HG03025 (cell line): ENCODE measurements around the gene STX16.

ENCODE experiments used
- ATAC-seq: cut with Tn5 transposase; IDR thresholded peaks from one replicate; pipeline ENCODE4 v1.9.1; 2021; ENCODE audit warnings: mild to moderate bottlenecking, moderate library complexity; ENCODE audit not compliant: unreplicated experiment, low FRiP score

The STX16 gene, protein sequence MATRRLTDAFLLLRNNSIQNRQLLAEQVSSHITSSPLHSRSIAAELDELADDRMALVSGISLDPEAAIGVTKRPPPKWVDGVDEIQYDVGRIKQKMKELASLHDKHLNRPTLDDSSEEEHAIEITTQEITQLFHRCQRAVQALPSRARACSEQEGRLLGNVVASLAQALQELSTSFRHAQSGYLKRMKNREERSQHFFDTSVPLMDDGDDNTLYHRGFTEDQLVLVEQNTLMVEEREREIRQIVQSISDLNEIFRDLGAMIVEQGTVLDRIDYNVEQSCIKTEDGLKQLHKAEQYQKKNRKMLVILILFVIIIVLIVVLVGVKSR

DNA sequence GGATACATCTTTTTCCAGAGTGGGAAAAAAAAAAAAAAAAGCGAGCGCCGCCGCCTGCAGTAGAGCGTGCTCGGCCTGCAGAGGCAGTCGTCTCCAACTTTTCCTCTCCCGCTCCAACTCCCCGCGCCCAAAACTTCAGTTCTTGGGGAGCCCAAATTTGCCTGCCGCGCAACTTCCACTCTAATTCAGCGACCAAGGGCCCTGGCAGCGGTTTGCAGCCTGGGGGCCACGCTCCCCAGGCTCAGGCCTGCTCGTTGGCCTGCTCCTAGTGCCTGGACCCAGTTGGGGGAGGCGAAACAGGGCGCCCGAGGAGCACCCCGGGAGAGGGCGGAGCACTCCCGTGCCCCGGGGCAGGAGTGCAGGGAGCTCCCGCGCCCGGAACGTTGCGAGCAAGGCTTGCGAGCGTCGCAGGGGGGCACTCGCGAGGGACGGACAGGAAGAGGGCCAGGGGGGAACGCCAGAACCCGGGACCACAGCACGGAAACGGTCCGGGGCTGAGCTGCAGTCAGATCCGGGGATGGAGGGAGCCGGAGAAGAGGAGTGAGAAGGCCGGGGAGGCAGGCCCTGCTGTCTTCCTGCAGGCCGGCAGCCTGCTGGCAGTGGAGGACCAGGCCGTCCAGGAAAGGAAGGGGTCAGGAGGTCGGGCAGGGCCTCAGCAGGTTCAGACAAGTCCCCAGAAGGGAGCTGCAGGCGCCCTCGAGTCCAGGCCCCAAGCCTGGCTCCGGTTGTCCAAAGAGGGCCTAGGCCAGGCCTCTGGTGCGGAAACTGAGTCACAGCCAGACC lies at the start of gene STX16:
STX16 (plus strand) TSS at position 508 of the 783 bp plus-strand sequence. CDS start 724 bp downstream, outside the sequence.
- peak; percentile 66 for ATAC-seq

GRCh38 chr20:58602124-58602523 lies 49.0 kb upstream of the STX16 start:
- ATAC-seq, result no peak

DNA sequence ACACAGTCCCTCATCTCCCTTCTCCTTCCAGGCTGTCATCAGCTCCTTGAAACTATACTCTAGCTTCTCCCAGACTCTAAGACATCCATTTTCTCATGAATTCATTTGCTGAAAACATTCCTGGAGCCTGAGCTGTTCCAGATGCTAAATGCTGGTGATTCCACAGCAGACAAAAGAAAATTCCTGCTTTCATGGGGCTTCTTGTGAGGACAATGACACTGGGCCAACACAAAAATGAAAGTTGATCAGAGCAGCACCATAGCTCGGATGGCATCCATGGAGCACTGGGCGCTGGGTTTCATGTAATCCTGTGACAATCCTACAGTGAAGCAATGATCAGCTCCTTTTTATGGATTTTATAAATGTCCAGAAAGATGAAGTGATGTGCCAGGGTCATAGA lies 47.4 kb upstream of the STX16 start:
- no peak for ATAC-seq

DNA sequence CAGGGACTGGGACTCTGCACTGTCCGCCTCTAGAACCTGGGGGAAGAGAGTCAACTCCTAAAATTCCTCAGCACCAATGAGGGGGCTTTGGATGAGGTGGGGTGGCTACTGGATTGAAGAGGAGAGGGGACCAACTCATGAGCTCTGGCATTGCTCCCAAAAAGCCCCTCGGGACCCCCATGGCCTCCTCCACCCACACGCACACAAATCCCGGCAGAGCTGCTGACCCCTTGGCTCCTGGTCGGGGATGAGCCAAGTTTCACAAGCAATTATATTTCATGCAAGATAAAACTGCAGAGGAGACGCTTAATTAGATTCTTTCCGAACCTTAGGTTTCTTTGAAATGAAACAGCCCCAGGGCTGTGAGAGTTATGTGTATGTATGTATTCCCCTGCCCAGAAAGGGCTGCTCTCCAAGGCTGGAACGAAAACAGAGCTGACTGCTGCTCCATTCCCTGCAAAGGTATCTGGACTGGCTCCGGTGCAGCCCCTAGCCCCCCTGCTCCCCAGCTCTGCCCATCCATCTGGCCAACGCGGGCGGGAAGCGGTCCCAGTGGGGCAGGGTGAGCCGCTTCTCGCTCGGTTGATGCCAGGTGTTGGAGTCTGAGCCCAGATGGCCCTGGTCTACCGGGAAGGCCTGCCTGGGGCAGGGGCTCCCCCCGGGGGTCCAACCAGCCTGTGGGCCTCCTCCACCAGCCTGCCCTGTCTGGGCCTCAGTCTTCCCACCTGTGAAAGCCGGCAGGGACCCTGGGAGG lies 46.8 kb upstream of the STX16 start:
- no peak for ATAC-seq

GRCh38 chr20:58605292-58606065 lies 45.6 kb upstream of the STX16 start:
- ATAC-seq, result no peak

DNA sequence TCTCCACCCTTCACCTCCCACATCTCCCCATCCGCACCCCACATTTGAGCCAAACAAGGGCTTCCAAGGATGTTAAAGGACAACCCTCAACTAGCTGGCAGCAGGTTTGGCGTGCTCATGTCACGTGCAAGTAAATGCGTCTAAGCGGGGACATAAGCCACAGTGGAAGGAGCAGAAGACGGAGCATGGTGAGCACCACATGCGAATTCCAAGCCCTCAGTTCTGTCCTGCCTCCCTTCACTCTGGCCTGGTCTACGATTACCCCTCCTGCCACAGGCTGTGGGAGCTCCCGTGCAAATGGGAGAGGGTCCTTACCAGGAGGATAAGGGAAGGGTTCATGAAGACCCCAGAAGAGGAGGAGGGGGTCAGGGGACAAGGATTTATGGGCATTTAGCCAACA lies 44.9 kb upstream of the STX16 start:
- no peak for ATAC-seq

- no peak for ATAC-seq
These were observed 42.8 kb upstream of the STX16 start for GRCh38 chr20:58608096-58608840.

DNA sequence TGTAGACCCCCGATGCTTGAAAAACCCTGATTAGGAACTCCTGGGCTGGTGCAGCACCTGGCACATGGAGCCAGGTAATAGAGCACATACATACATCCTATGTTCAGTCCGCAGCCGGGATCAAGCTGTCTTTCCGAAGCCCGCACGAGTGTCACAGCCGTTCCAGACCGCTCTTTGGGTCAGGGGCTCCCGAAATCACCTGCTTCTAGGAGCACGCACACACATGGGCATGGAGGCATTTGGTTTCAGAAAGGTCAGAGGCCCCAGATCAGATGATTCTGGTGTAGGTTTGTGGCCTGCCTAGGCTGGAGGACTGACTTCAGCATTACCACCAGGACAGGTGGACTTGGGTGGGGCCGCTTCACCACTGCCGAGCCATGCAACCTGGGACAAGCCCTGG lies 42.1 kb upstream of the STX16 start:
- ATAC-seq, result no peak

DNA sequence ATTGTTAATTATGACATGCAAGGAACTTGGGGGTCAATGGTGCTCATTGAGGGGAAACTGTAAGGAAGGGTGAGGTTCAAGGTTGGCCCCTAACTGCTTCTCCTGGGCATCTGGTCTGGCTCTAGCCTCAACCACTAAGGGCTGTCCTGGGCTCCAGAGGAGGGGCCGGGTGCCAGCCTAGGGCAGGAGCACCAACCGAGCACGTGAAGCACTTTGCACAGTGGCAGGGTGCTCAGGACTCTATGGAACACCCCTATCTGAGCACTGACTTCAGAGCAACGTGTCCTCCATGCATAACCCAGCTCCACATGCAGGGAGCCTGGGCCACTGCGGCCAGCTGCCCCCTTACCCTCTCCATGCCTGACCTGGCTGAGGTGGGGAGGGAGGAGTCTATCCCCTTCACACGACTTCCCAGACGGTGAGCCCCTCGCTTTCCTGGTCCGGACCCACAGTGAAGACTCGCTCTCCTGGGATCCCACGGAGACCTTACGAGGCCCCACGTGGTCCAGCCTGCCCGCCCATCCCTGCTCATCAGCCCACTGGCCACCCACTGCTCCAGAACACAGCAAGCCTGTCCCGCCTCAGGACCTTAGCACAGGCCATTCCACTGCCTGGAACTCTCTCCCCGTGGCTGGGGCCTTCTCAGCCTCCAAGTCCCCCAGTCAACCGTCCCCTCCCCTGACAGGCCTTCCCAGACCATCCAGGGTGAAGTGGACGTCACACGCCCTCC lies 40.8 kb upstream of the STX16 start:
- no peak for ATAC-seq

GRCh38 chr20:58610811-58611210 lies 40.3 kb upstream of the STX16 start:
- no peak for ATAC-seq

- no peak for ATAC-seq
These were observed 39.6 kb upstream of the STX16 start for GRCh38 chr20:58611236-58612030.

DNA sequence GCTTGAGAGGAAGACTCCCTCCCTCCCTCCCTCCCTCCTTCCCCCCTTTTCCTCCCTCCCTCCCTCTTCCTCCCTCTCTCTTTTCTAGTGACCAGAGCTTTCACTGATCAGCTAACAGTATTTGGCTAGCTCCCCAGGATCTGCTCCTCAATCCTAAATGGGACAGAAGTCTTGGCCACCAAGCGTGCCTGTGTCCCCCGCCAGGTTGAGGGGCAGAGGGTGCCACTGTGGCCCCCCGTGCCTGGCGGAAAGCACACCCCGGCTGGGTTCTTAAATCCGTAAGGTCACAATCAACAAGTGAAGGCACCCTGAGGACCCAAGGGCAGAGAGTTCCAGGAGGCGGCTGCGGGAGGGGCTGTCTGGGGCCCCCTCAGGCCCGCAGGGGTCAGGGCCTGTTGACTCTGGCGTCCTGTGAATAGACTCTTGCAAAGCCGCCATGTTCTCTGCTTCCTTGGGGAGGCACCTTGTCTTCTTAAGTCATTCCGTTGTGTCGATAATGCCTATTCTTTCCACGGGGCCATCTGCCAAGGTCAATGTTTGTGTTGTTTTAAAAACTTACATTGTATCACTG lies 38.9 kb upstream of the STX16 start:
- no peak for ATAC-seq

DNA sequence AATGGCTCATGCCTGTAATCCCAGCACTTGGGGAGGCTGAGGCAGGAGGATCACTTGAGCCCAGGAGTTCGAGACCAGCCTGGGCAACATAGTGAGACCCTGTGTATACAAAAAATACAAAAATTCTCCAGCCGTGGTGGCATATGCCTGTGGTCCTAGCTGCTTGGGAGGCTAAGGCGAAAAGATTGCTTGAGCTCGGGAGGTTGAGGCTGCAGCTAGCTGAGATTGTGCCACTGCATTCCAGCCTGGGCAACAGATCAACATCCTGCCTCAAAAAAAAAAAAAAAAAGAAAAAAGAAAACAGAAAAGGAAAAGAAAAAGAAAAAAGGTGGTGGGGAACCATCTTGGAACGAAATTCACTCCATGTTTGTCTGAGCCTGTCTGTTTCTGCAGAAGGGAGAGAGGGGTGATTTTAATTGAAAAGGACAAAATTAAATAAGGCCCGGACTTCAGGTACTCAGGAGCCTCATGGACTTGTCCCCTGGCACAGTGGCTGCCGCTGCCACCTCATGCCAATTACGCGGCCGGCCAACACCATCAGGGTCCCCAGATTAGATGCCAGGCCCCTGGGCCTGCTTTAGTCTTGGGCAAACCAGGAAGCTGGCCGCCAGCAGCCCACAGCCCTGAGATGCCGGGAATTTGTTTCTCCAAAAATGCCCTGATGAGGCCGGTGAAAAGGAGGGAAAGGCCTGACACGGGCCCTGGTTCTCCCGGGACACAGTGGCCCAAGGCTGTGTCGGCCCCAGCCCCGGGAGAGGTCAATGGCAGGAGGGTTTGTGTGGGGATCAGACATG lies 37.8 kb upstream of the STX16 start:
- no peak for ATAC-seq

- ATAC-seq, result no peak
These were observed 36.7 kb upstream of the STX16 start for GRCh38 chr20:58614366-58614765.

GRCh38 chr20:58614984-58615760 lies 35.9 kb upstream of the STX16 start:
- ATAC-seq, result no peak

GRCh38 chr20:58616411-58616810 lies 34.7 kb upstream of the STX16 start:
- no peak for ATAC-seq
